ENCODE results near the gene CEBPE. TPM values are rescaled to one million over a fixed set of nuclear protein-coding genes. Genes with fewer than 3 reads are reported as not detected.

CEBPE gene
- total RNA-seq, 2 experiments from 2014 or later, result 0.19 to 0.34 TPM

DNA sequence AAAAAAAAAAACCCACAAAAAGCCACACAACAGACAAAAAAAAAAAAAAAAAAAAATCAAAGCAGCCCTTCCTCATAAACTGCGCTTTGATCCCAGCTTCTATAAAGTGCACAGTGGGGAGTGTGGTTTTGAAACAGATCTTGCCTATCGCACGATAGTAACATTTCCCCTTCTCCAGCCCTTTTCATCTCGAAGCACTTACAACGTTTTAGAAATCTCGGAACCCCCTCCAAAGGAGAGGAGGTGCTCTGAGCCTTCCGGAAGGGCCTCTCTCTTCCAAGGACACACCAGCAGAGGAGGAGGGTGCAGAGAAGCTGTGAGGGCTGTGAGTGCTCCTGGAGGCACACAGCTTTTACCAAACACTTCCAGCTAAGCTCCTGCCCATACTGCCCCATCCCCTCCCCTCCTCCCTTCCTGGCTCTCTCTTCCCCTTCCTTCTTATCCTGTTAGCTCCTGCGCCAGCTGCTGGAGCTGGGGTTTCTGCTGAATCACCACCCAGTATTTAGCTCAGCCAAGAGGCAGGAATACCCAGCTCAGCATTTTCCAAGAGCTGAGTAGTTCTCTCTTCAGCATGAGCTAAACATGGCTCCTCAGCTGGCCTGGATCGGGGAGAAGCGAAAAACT lies 36.0 kb upstream of the CEBPE start:
- intact Hi-C loops (cut with DNase I, micrococcal nuclease), result no loop called here
- Mint-ChIP-seq H3K4me3 (no peak overlapping the region), H3K27ac (no peak overlapping the region), H3K9me3 (ENCODE audit: low read depth) (no peaks in the 10 kb centered on the region), H3K27me3 (peaks cover 2% of the 10 kb centered on the region), H3K36me3 (ENCODE audit: low read depth) (no peaks in the 10 kb centered on the region), H3K4me1 (peaks cover 14% of the 10 kb centered on the region)
- peak; percentile 23 for ATAC-seq
- CTCF ChIA-PET, result interaction anchor here (1.2 to 2.0 kb wide), 2 partner anchors 32 to 34 kb away, joined by 4 to 6 read pairs; no protein-coding TSS in a partner anchor
- POLR2A ChIA-PET, result interaction anchor here (1.1 kb wide), 1 partner anchor 21 kb away, joined by 3 read pairs; no protein-coding TSS in a partner anchor
- DNase-seq, result no peak

- intact Hi-C loops (cut with DNase I, micrococcal nuclease), result no loop called here
- ATAC-seq, result peak; percentile 26
- Mint-ChIP-seq H3K4me1 (peaks cover 14% of the 10 kb centered on the region), H3K36me3 (ENCODE audit: low read depth) (no peaks in the 10 kb centered on the region), H3K27me3 (peaks cover 5% of the 10 kb centered on the region), H3K27ac (no peak overlapping the region), H3K9me3 (ENCODE audit: low read depth) (no peaks in the 10 kb centered on the region), H3K4me3 (no peak overlapping the region)
- POLR2A ChIA-PET, result interaction anchor here (1.1 kb wide), 1 partner anchor 22 kb away, joined by 3 read pairs; no protein-coding TSS in a partner anchor
- DNase-seq, result peak; percentile 15
- CTCF ChIA-PET, result interaction anchor here (0.6 to 1.2 kb wide), 3 partner anchors 33 to 136 kb away, joined by 3 to 5 read pairs (median 4); no protein-coding TSS in a partner anchor
Observed at GRCh38 chr14:23153851-23154796, 35.1 kb upstream of the CEBPE start.

GRCh38 chr14:23151342-23151741 lies 32.3 kb upstream of the CEBPE start:
- Mint-ChIP-seq H3K36me3 (ENCODE audit: low read depth) (no peaks in the 10 kb centered on the region), H3K4me3 (no peak overlapping the region), H3K4me1 (peaks cover 14% of the 10 kb centered on the region), H3K9me3 (ENCODE audit: low read depth) (no peaks in the 10 kb centered on the region), H3K27ac (no peak overlapping the region), H3K27me3 (peaks cover 8% of the 10 kb centered on the region)
- ChIA-PET CTCF (interaction anchor here (1.0 to 1.8 kb wide), 2 partner anchors 30 to 32 kb away, joined by 4 to 8 read pairs; partner anchors contain the start of gene SLC7A8), POLR2A (no interaction called here)
- DNase-seq, result no peak
- ATAC-seq, result no peak
- intact Hi-C loops (cut with DNase I, micrococcal nuclease), result no loop called here

- intact Hi-C loops (cut with DNase I, micrococcal nuclease), result no loop called here
- no peak for DNase-seq
- Mint-ChIP-seq H3K4me1 (peaks cover 9% of the 10 kb centered on the region), H3K27me3 (peaks cover 12% of the 10 kb centered on the region), H3K4me3 (no peak overlapping the region), H3K9me3 (ENCODE audit: low read depth) (no peaks in the 10 kb centered on the region), H3K36me3 (ENCODE audit: low read depth) (no peaks in the 10 kb centered on the region), H3K27ac (no peak overlapping the region)
- POLR2A ChIA-PET, result no interaction called here
- CTCF ChIA-PET, result interaction anchor here (0.5 to 1.5 kb wide), 4 partner anchors 9 to 37 kb away, joined by 3 to 5 read pairs (median 3); no protein-coding TSS in a partner anchor
- ATAC-seq, result no peak
Observed at GRCh38 chr14:23149745-23150144, 30.7 kb upstream of the CEBPE start.

DNA sequence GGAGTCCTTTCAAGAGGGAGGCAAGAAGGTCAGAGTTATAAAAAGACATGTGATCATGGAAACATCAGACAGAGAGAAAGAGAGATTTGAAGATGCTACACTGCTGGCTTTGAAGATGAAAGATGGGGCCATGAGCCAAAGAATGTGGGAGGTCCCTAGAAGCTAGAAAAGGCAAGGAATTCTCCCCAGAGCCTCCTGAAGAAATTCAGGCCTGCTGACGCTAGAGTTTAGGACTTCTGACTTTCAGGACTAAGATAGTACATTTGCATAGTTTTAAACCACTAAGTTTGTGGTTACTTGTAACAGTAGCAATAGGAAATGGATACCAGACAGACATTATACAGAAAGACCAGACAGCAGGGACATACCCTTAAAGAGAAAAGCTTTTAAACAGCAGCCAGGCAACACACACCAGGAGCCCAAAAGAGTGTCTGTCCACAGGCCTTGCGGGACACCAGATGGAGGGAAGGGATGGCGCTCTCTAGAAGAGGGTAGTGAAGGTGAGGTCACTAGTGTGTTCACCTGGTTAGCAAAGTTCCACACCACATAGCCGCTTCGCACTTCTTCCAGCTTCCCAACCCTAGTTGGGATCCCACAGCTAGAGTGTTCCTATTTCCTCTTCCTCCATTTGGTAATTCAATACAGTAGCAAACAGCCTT lies 29.7 kb upstream of the CEBPE start:
- CTCF ChIA-PET, result interaction anchor here (1.5 kb wide), 1 partner anchor 29 kb away, joined by 5 read pairs; no protein-coding TSS in a partner anchor
- no peaks in the 10 kb centered on the region for H3K9me3 Mint-ChIP-seq (ENCODE audit: low read depth)
- peaks cover 3% of the 10 kb centered on the region for H3K4me1 Mint-ChIP-seq
- no peak for ATAC-seq
- no peaks in the 10 kb centered on the region for H3K36me3 Mint-ChIP-seq (ENCODE audit: low read depth)
- no peak overlapping the region for H3K4me3 Mint-ChIP-seq
- H3K27ac Mint-ChIP-seq, result no peak overlapping the region
- intact Hi-C loops (cut with DNase I, micrococcal nuclease), result no loop called here
- peaks cover 12% of the 10 kb centered on the region for H3K27me3 Mint-ChIP-seq
- no peak for DNase-seq
- POLR2A ChIA-PET, result no interaction called here

DNA sequence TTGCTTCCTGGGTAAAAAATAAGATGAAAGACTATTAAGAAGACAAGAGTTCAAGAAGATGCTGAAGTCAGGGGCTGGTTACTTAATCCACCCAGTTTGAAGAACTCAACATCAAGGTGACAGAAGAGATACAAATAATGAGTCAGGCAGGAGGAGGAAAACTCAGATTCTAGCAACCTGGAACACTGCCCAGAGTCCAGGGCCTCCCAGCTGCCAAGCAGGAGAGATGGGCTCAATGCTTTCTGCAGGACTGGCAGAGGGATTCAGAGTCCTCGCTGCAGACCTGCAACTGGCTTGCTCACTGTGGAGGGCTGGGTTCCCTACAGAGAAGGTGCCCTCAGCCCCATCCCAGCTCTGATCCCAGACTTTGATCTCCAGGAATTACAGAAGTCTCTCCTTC lies 28.6 kb upstream of the CEBPE start:
- Mint-ChIP-seq H3K36me3 (ENCODE audit: low read depth) (no peaks in the 10 kb centered on the region), H3K4me3 (no peak overlapping the region), H3K9me3 (ENCODE audit: low read depth) (no peaks in the 10 kb centered on the region), H3K4me1 (no peaks in the 10 kb centered on the region), H3K27ac (no peak overlapping the region), H3K27me3 (peaks cover 12% of the 10 kb centered on the region)
- ChIA-PET POLR2A (no interaction called here), CTCF (interaction anchor here (0.6 to 0.9 kb wide), 2 partner anchors 37 to 127 kb away, joined by 3 to 4 read pairs; no protein-coding TSS in a partner anchor)
- intact Hi-C loops (cut with DNase I, micrococcal nuclease), result no loop called here
- no peak for DNase-seq
- no peak for ATAC-seq

GRCh38 chr14:23146980-23147379 lies 27.9 kb upstream of the CEBPE start:
- ChIA-PET CTCF (interaction anchor here (0.7 to 1.2 kb wide), 3 partner anchors 18 to 39 kb away, joined by 3 to 5 read pairs (median 3); no protein-coding TSS in a partner anchor), POLR2A (no interaction called here)
- peaks cover 12% of the 10 kb centered on the region for H3K27me3 Mint-ChIP-seq
- H3K4me1 Mint-ChIP-seq, result no peaks in the 10 kb centered on the region
- DNase-seq (no peak), ATAC-seq (no peak)
- H3K36me3 Mint-ChIP-seq (ENCODE audit: low read depth), result no peaks in the 10 kb centered on the region
- intact Hi-C loops (cut with DNase I, micrococcal nuclease), result no loop called here
- H3K4me3 Mint-ChIP-seq, result no peak overlapping the region
- H3K9me3 Mint-ChIP-seq (ENCODE audit: low read depth), result no peaks in the 10 kb centered on the region
- H3K27ac Mint-ChIP-seq, result no peak overlapping the region

GRCh38 chr14:23146351-23146910 lies 27.4 kb upstream of the CEBPE start:
- Mint-ChIP-seq H3K36me3 (ENCODE audit: low read depth) (no peaks in the 10 kb centered on the region), H3K27me3 (peaks cover 12% of the 10 kb centered on the region), H3K27ac (no peak overlapping the region), H3K4me1 (no peaks in the 10 kb centered on the region), H3K4me3 (no peak overlapping the region), H3K9me3 (ENCODE audit: low read depth) (no peaks in the 10 kb centered on the region)
- ATAC-seq, result peak; percentile 39
- ChIA-PET CTCF (interaction anchor here (1.2 kb wide), 2 partner anchors 39 to 116 kb away, joined by 3 read pairs; no protein-coding TSS in a partner anchor), POLR2A (no interaction called here)
- intact Hi-C loops (cut with DNase I, micrococcal nuclease), result no loop called here
- DNase-seq, result no peak

- ChIA-PET POLR2A (no interaction called here), CTCF (interaction anchor here (1.2 kb wide), 1 partner anchor 116 kb away, joined by 3 read pairs; no protein-coding TSS in a partner anchor)
- Mint-ChIP-seq H3K4me1 (no peaks in the 10 kb centered on the region), H3K27ac (no peak overlapping the region), H3K9me3 (ENCODE audit: low read depth) (no peaks in the 10 kb centered on the region), H3K27me3 (peaks cover 12% of the 10 kb centered on the region), H3K4me3 (no peak overlapping the region), H3K36me3 (ENCODE audit: low read depth) (no peaks in the 10 kb centered on the region)
- intact Hi-C loops (cut with DNase I, micrococcal nuclease), result no loop called here
- DNase-seq, result no peak
- no peak for ATAC-seq
Observed at GRCh38 chr14:23145794-23146350, 26.8 kb upstream of the CEBPE start.

DNA sequence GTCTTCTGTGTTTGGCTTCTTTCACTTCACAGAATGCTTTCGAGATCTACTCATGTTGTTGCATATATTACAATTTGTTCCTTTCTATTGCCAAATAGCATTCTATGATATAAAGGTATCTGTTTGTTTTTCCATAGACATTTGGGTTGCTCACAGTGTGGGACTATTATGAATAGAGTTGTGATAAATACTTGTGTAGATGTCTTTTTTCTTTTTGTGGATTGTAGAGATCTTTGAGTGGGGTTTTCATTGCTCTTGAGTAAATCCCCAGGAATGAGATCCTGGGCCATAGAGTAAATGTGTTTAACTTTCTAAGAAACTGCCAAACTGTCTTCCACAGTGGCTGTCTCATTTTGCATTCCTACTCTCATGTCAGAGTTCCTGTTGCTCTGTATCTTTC lies 24.9 kb upstream of the CEBPE start:
- H3K27me3 Mint-ChIP-seq, result peaks cover 7% of the 10 kb centered on the region

More for the DNA sequence above, 24.9 kb upstream of the CEBPE start:
- no peak for ATAC-seq
- H3K4me1 Mint-ChIP-seq, result no peaks in the 10 kb centered on the region
- no peak overlapping the region for H3K27ac Mint-ChIP-seq
- ChIA-PET POLR2A (no interaction called here), CTCF (interaction anchor here (1.2 to 3.1 kb wide), 3 partner anchors 24 to 67 kb away, joined by 3 to 15 read pairs (median 4); partner anchors contain the start of gene CEBPE)
- H3K4me3 Mint-ChIP-seq, result no peak overlapping the region
- H3K36me3 Mint-ChIP-seq (ENCODE audit: low read depth), result no peaks in the 10 kb centered on the region
- DNase-seq, result no peak
- intact Hi-C loops (cut with DNase I, micrococcal nuclease), result no loop called here
- H3K9me3 Mint-ChIP-seq (ENCODE audit: low read depth), result no peaks in the 10 kb centered on the region
